GM12865 (cell line): Measurements from ENCODE around the gene GRAMD1B.

Source experiments
- DNase-seq: peaks from one replicate; pipeline ENCODE4 v3.0.0; 2010; ENCODE audit warnings: low read depth
- H3K4me3 ChIP-seq: 2 replicates; pipeline ENCODE4 v1.5.1; 2011; ENCODE audit warnings: mild to moderate bottlenecking, low read depth, low read length, control low read depth
- TF ChIP-seq, protein P1 (sequence below): IDR thresholded peaks from 2 replicates; pipeline ENCODE4 v1.5.1; 2011; ENCODE audit warnings: low read length, control low read depth, low read depth, inconsistent platforms; ENCODE audit not compliant: insufficient read depth; ENCODE audit errors: missing control alignments

Gene GRAMD1B

GRCh38 chr11:123474994-123475393 is 44.9 kb downstream of the GRAMD1B start:
- DNase-seq, result no peak
- TF ChIP-seq, protein P1, sequence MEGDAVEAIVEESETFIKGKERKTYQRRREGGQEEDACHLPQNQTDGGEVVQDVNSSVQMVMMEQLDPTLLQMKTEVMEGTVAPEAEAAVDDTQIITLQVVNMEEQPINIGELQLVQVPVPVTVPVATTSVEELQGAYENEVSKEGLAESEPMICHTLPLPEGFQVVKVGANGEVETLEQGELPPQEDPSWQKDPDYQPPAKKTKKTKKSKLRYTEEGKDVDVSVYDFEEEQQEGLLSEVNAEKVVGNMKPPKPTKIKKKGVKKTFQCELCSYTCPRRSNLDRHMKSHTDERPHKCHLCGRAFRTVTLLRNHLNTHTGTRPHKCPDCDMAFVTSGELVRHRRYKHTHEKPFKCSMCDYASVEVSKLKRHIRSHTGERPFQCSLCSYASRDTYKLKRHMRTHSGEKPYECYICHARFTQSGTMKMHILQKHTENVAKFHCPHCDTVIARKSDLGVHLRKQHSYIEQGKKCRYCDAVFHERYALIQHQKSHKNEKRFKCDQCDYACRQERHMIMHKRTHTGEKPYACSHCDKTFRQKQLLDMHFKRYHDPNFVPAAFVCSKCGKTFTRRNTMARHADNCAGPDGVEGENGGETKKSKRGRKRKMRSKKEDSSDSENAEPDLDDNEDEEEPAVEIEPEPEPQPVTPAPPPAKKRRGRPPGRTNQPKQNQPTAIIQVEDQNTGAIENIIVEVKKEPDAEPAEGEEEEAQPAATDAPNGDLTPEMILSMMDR, result no peak
- H3K4me3 ChIP-seq, result no peak overlapping the region

- DNase-seq, result no peak
- H3K4me3 ChIP-seq, result no peak overlapping the region
- TF ChIP-seq, protein P1, result no peak
Observed at GRCh38 chr11:123475469-123475868, 45.4 kb downstream of the GRAMD1B start.

GRCh38 chr11:123477205-123477907 is 47.3 kb downstream of the GRAMD1B start:
- DNase-seq, result no peak
- no peak overlapping the region for H3K4me3 ChIP-seq
- TF ChIP-seq, protein P1, result no peak

DNA sequence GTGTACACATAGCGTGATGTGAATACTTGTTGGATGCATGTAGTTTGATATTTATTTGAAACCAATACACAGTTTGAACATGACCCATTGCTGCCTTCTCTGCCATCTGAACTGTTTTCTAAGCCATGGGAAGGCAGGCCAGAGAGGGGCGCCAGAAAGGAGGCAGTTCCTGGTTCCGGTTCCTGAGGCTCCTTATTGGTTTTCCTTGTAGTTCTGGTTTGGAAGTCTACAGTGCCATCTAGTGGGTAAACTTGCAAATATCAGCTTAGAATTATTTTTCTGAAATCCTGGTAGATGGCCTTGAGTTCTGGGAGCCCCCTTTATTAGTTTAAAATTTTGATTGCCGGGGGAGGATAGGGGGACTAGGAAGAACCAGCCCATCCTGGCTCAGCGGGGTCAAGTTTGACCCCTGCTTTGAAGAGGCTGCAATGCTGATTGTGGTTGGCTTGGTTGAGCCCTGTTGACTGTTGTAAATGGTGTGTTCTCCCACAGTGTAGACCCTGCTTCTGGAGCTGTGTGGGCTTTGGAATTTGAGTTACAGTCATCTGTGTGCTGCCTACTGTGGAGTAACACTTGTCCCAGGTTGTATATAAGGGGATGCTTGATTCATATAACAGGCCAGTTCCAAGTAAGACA is 48.4 kb downstream of the GRAMD1B start:
- peak overlapping the region; percentile 39 for H3K4me3 ChIP-seq
- DNase-seq, result peak; percentile 80
- TF ChIP-seq, protein P1, result peak; percentile 48

- TF ChIP-seq, protein P1, result peak; percentile 4
- peak; percentile 82 for DNase-seq
- H3K4me3 ChIP-seq, result peak overlapping the region; percentile 39
Observed at GRCh38 chr11:123479048-123479837, 49.2 kb downstream of the GRAMD1B start.

- DNase-seq, result peak; percentile 58
- TF ChIP-seq, protein P1, result no peak
- H3K4me3 ChIP-seq, result no peak overlapping the region
Observed at GRCh38 chr11:123480290-123480815, 50.3 kb downstream of the GRAMD1B start.
